ENCODE data around the gene PBX4. TPM values are rescaled to one million over a fixed set of nuclear protein-coding genes. Genes with fewer than 3 reads are reported as not detected.
A peak's percentile ranks its signal among the peaks of the same experiment; 100 is the strongest.

The PBX4 gene
- total RNA-seq, 4 donors from 2014 or later: 0.42 to 4.5 (median 0.68) TPM

GRCh38 chr19:19540715-19541515 is 77.6 kb downstream of the PBX4 start:
- ATAC-seq: no peak
- peak overlapping the region in 1 of 2 donors; percentile 22 for H3K4me3 ChIP-seq
- peaks cover 0 to 46% (median 22%) of the 10 kb centered on the region in 3 donors for H3K4me1 ChIP-seq
- H3K9me3 ChIP-seq: peaks cover 0 to 6% (median 0%) of the 10 kb centered on the region in 3 donors
- H3K27ac ChIP-seq: no peak overlapping the region
- TF ChIP-seq CTCF (IDR thresholded peaks at IDR 0.05) (no peak), POLR2A (IDR thresholded peaks at IDR 0.05) (no peak), POLR2AphosphoS5 (IDR thresholded peaks at IDR 0.05) (no peak), EP300 (IDR thresholded peaks at IDR 0.05) (no peak)
- 0% methylated on average over 4 to 7 of the region's 45 CpGs for WGBS, 2 donors (ENCODE audit: low coverage in 1 of 2)
- H3K27me3 ChIP-seq: peaks cover 87% of the 10 kb centered on the region
- H3K36me3 ChIP-seq: peaks cover 0 to 2% of the 10 kb centered on the region in 2 donors

- Histone ChIP-seq H3K9me3 (peaks cover 0 to 6% (median 0%) of the 10 kb centered on the region in 3 donors), H3K4me3 (peak overlapping the region in 1 of 2 donors; percentile 22), H3K27ac (no peak overlapping the region), H3K36me3 (peaks cover 0 to 9% of the 10 kb centered on the region in 2 donors), H3K4me1 (peaks cover 0 to 46% (median 22%) of the 10 kb centered on the region in 3 donors), H3K27me3 (peaks cover 79% of the 10 kb centered on the region)
- WGBS, 2 donors (ENCODE audit: low coverage in 1 of 2): 7% methylated on average over 3 of the region's 74 CpGs; no CpG with 5 or more reads in 1 of the 2 donors
- TF ChIP-seq POLR2AphosphoS5 (IDR thresholded peaks at IDR 0.05): no peak
- no peak for TF ChIP-seq POLR2A (IDR thresholded peaks at IDR 0.05)
- peak; percentile 28 for ATAC-seq
Observed at GRCh38 chr19:19540064-19540714, 78.3 kb downstream of the PBX4 start.

- no peak for TF ChIP-seq CTCF (IDR thresholded peaks at IDR 0.05)
- TF ChIP-seq POLR2AphosphoS5 (IDR thresholded peaks at IDR 0.05): no peak
- H3K4me3 ChIP-seq: no peak overlapping the region
- H3K36me3 ChIP-seq: peaks cover 0 to 12% of the 10 kb centered on the region in 2 donors
- peaks cover 0 to 6% (median 0%) of the 10 kb centered on the region in 3 donors for H3K9me3 ChIP-seq
- H3K27me3 ChIP-seq: peaks cover 74% of the 10 kb centered on the region
- ATAC-seq: no peak
- no CpG with 5 or more reads among the region's 19 CpGs for WGBS, 2 donors (ENCODE audit: low coverage in 1 of 2)
- no peak overlapping the region for H3K27ac ChIP-seq
- peaks cover 0 to 46% (median 22%) of the 10 kb centered on the region in 3 donors for H3K4me1 ChIP-seq
Observed at GRCh38 chr19:19539698-19540063, 78.8 kb downstream of the PBX4 start.

GRCh38 chr19:19538785-19539166 is 79.7 kb downstream of the PBX4 start:
- peak overlapping the region in 1 of 2 donors; percentile 41 for H3K4me3 ChIP-seq
- H3K27ac ChIP-seq: no peak overlapping the region
- peaks cover 65% of the 10 kb centered on the region for H3K27me3 ChIP-seq
- H3K36me3 ChIP-seq: peaks cover 0 to 12% of the 10 kb centered on the region in 2 donors
- TF ChIP-seq CTCF (IDR thresholded peaks at IDR 0.05) (no peak), EP300 (IDR thresholded peaks at IDR 0.05) (no peak), POLR2AphosphoS5 (IDR thresholded peaks at IDR 0.05) (no peak), POLR2A (IDR thresholded peaks at IDR 0.05) (no peak)
- no peak for ATAC-seq
- H3K9me3 ChIP-seq: peaks cover 0 to 6% (median 0%) of the 10 kb centered on the region in 3 donors
- peaks cover 0 to 46% (median 22%) of the 10 kb centered on the region in 3 donors for H3K4me1 ChIP-seq
- WGBS, 2 donors (ENCODE audit: low coverage in 1 of 2): 36% methylated on average over 3 of the region's 7 CpGs; no CpG with 5 or more reads in 1 of the 2 donors

GRCh38 chr19:19538061-19538784 is 80.3 kb downstream of the PBX4 start, which contains the start of gene CILP2:
CILP2 (plus strand) TSS chr19:19538265; CDS start chr19:19538350, 85 bp downstream.
- no peak for TF ChIP-seq POLR2AphosphoS5 (IDR thresholded peaks at IDR 0.05)
- no peak for TF ChIP-seq EP300 (IDR thresholded peaks at IDR 0.05)
- TF ChIP-seq CTCF (IDR thresholded peaks at IDR 0.05): no peak
- no peak for TF ChIP-seq POLR2A (IDR thresholded peaks at IDR 0.05)
- H3K27me3 ChIP-seq: peaks cover 60% of the 10 kb centered on the region
- no peak for ATAC-seq
- peaks cover 0 to 6% (median 0%) of the 10 kb centered on the region in 3 donors for H3K9me3 ChIP-seq
- H3K36me3 ChIP-seq: peaks cover 0 to 12% of the 10 kb centered on the region in 2 donors
- no peak within 1 kb of the TSS for H3K27ac ChIP-seq
- WGBS, 2 donors (ENCODE audit: low coverage in 1 of 2): 0% methylated on average over 1 of the region's 56 CpGs; no CpG with 5 or more reads in 1 of the 2 donors
- H3K4me1 ChIP-seq: peaks cover 0 to 46% (median 22%) of the 10 kb centered on the region in 3 donors
- peak within 1 kb of the TSS in 1 of 2 donors; percentile 41 for H3K4me3 ChIP-seq

All from gastroesophageal sphincter (tissue), 4 donors.